Erythroblast (primary cell): ENCODE measurements around the gene SLC6A15.

Experiments
- DNase-seq, 2 experiments: peaks; one replicate each; lab custom pipeline; 2025; lab: John Stamatoyannopoulos, UW
- GATA1 ChIP-seq: IDR thresholded peaks from 2 replicates; pipeline ENCODE4 v1.6.1; 2011; ENCODE audit warnings: low read depth, mild to moderate bottlenecking, control low read depth, low read length, moderate library complexity
- POLR2A ChIP-seq: IDR thresholded peaks from 2 replicates; pipeline ENCODE4 v1.6.1; 2011; ENCODE audit warnings: mild to moderate bottlenecking, low read length

The SLC6A15 gene

GRCh38 chr12:84811291-84811690 is 101.3 kb downstream of the SLC6A15 start:
- TF ChIP-seq POLR2A, result no peak
- no peak for TF ChIP-seq GATA1
- DNase-seq, result no peak

- no peak for DNase-seq
- TF ChIP-seq POLR2A (no peak), GATA1 (no peak)
These were observed 102.0 kb downstream of the SLC6A15 start for GRCh38 chr12:84810611-84811010.
